Smooth muscle cell of the brain vasculature (primary cell): ENCODE data around the gene ZDHHC18.

Experiments
- DNase-seq: peaks from one replicate; pipeline ENCODE4 v3.0.0-alpha.2; 2012; ENCODE audit warnings: low read depth, low spot score

ZDHHC18 gene

GRCh38 chr1:26900815-26901511 is 74.5 kb downstream of the ZDHHC18 start:
- DNase-seq = no peak
